Measurements from ENCODE around the gene NR2C2.

Gene NR2C2

GRCh38 chr3:14926592-14926991, 20.8 kb upstream of the NR2C2 start:
- H3K4me1 ChIP-seq (ENCODE audit: insufficient read depth, poor library complexity, severe bottlenecking), result no peaks in the 10 kb centered on the region
- no peak for DNase-seq (ENCODE audit: low spot score)
- TF ChIP-seq CTCF (IDR thresholded peaks at IDR 0.05; ENCODE audit: poor library complexity, severe bottlenecking), result no peak

GRCh38 chr3:14927308-14927707, 20.1 kb upstream of the NR2C2 start:
- no peak overlapping the region for H3K4me3 ChIP-seq (ENCODE audit: severe bottlenecking)
- H3K36me3 ChIP-seq (ENCODE audit: low read depth), result no peaks in the 10 kb centered on the region
- no peaks in the 10 kb centered on the region for H3K27me3 ChIP-seq (ENCODE audit: insufficient read depth, poor library complexity, severe bottlenecking)
- H3K27ac ChIP-seq (ENCODE audit: poor library complexity, severe bottlenecking), result no peak overlapping the region
- no peak for DNase-seq (ENCODE audit: low spot score)
- H3K4me1 ChIP-seq (ENCODE audit: insufficient read depth, poor library complexity, severe bottlenecking), result no peaks in the 10 kb centered on the region
- ATAC-seq (ENCODE audit: low read depth), result no peak
- no peak for TF ChIP-seq CTCF (IDR thresholded peaks at IDR 0.05; ENCODE audit: poor library complexity, severe bottlenecking)
- no peaks in the 10 kb centered on the region for H3K9me3 ChIP-seq (ENCODE audit: severe bottlenecking)

More at GRCh38 chr3:14926592-14926991, 20.8 kb upstream of the NR2C2 start:
- H3K4me3 ChIP-seq (ENCODE audit: severe bottlenecking), result no peak overlapping the region
- no peaks in the 10 kb centered on the region for H3K36me3 ChIP-seq (ENCODE audit: low read depth)
- ATAC-seq (ENCODE audit: low read depth), result no peak
- no peak overlapping the region for H3K27ac ChIP-seq (ENCODE audit: poor library complexity, severe bottlenecking)
- no peaks in the 10 kb centered on the region for H3K27me3 ChIP-seq (ENCODE audit: insufficient read depth, poor library complexity, severe bottlenecking)
- H3K9me3 ChIP-seq (ENCODE audit: severe bottlenecking), result no peaks in the 10 kb centered on the region

- no peaks in the 10 kb centered on the region for H3K27me3 ChIP-seq (ENCODE audit: insufficient read depth, poor library complexity, severe bottlenecking)
- DNase-seq (ENCODE audit: low spot score) (no peak), ATAC-seq (ENCODE audit: low read depth) (no peak)
- no peaks in the 10 kb centered on the region for H3K4me1 ChIP-seq (ENCODE audit: insufficient read depth, poor library complexity, severe bottlenecking)
- H3K27ac ChIP-seq (ENCODE audit: poor library complexity, severe bottlenecking), result no peak overlapping the region
- no peaks in the 10 kb centered on the region for H3K36me3 ChIP-seq (ENCODE audit: low read depth)
- no peak for TF ChIP-seq CTCF (IDR thresholded peaks at IDR 0.05; ENCODE audit: poor library complexity, severe bottlenecking)
- H3K9me3 ChIP-seq (ENCODE audit: severe bottlenecking), result no peaks in the 10 kb centered on the region
- H3K4me3 ChIP-seq (ENCODE audit: severe bottlenecking), result no peak overlapping the region
Observed at GRCh38 chr3:14929310-14930074, 17.9 kb upstream of the NR2C2 start.

GRCh38 chr3:14933820-14934425, 13.5 kb upstream of the NR2C2 start:
- Histone ChIP-seq H3K4me3 (ENCODE audit: severe bottlenecking) (no peak overlapping the region), H3K36me3 (ENCODE audit: low read depth) (no peaks in the 10 kb centered on the region), H3K27me3 (ENCODE audit: insufficient read depth, poor library complexity, severe bottlenecking) (no peaks in the 10 kb centered on the region), H3K9me3 (ENCODE audit: severe bottlenecking) (no peaks in the 10 kb centered on the region), H3K27ac (ENCODE audit: poor library complexity, severe bottlenecking) (no peak overlapping the region), H3K4me1 (ENCODE audit: insufficient read depth, poor library complexity, severe bottlenecking) (no peaks in the 10 kb centered on the region)
- TF ChIP-seq CTCF (IDR thresholded peaks at IDR 0.05; ENCODE audit: poor library complexity, severe bottlenecking), result no peak
- DNase-seq (ENCODE audit: low spot score) (no peak), ATAC-seq (ENCODE audit: low read depth) (no peak)
